ACHN (cell line): Measurements from ENCODE around the gene BLOC1S6.

Experiments
- DNase-seq: peaks from one replicate; pipeline ENCODE4 v3.0.0-alpha.2; 2015
- in situ Hi-C: cut with HindIII; loops from 2 replicates; pipeline ENCODE4 v1.10.0; 2017; ENCODE audit warnings: low sequenced_read_pairs, low pct_ligation_motif_present, low pct_unique_long_range_greater_than_20kb

The BLOC1S6 gene

GRCh38 chr15:45654749-45655148 lies 67.6 kb downstream of the BLOC1S6 start:
- DNase-seq = no peak
- in situ Hi-C loops = no loop called here

GRCh38 chr15:45657254-45657653 lies 70.1 kb downstream of the BLOC1S6 start:
- in situ Hi-C loops = no loop called here
- no peak for DNase-seq

- DNase-seq = no peak
- in situ Hi-C loops = no loop called here
These were observed 70.8 kb downstream of the BLOC1S6 start for GRCh38 chr15:45657764-45658545.
